IMR-90 (cell line): ENCODE measurements around the gene LPIN1. TPM values are rescaled to one million over a fixed set of nuclear protein-coding genes. Genes with fewer than 3 reads are reported as not detected.

ENCODE experiments used
- ATAC-seq: fragments of 200-7000 bp; cut with Tn5 transposase; 2 replicates; pipeline ENCODE4 v1.9.1; 2020; ENCODE audit warnings: low read depth, mild to moderate bottlenecking, moderate library complexity
- BruUV-seq: library from RNA; stranded (reverse); fragments of 400-500 nt; replicated peaks from 2 replicates; lab custom pipeline; 2021; lab: Mats Ljungman, UMichigan
- CTCF ChIA-PET: fragments of 300-600 bp; formaldehyde crosslinking; extraction: SDS; loops from one replicate; lab custom pipeline; 2021; ENCODE audit warnings: antibody characterized with exemption; lab: Yijun Ruan, JAX
- POLR2A ChIA-PET: fragments of 300-600 bp; sonication (Branson Sonifier 250); formaldehyde crosslinking; loops from one replicate; lab custom pipeline; 2022; ENCODE audit warnings: antibody characterized with exemption; ENCODE audit not compliant: unreplicated experiment; lab: Charles Lee
- DNase-seq: peaks from one replicate; pipeline ENCODE4 v3.0.0; 2013
- H2AFZ ChIP-seq: replicated peaks from 2 replicates; pipeline ENCODE3; 2013; ENCODE audit warnings: low read length, mild to moderate bottlenecking; ENCODE audit not compliant: poor library complexity
- H2AK5ac ChIP-seq: 2 replicates; pipeline ENCODE4 v1.6.1; 2013; ENCODE audit warnings: low read depth, low read length, inconsistent platforms
- H2AK9ac ChIP-seq: replicated peaks from 2 replicates; pipeline ENCODE3; 2013; ENCODE audit warnings: mild to moderate bottlenecking, low read depth, low read length, moderate library complexity; ENCODE audit not compliant: poor library complexity
- H2BK120ac ChIP-seq: 2 replicates; pipeline ENCODE4 v1.6.1; 2013; ENCODE audit warnings: low read depth, low read length, inconsistent platforms
- H2BK15ac ChIP-seq: 3 replicates; pipeline ENCODE4 v1.6.1; 2013; ENCODE audit warnings: low read depth, low read length, inconsistent platforms
- H2BK20ac ChIP-seq: 2 replicates; pipeline ENCODE4 v1.6.1; 2013; ENCODE audit warnings: low read depth, mild to moderate bottlenecking, inconsistent platforms, low read length, moderate library complexity
- H2BK5ac ChIP-seq: 2 replicates; pipeline ENCODE4 v1.6.1; 2013; ENCODE audit warnings: mild to moderate bottlenecking, low read depth, low read length, inconsistent platforms; ENCODE audit not compliant: poor library complexity, severe bottlenecking
- H3K14ac ChIP-seq: replicated peaks from 2 replicates; pipeline ENCODE4 v1.6.1; 2013; ENCODE audit warnings: low read depth, low read length, inconsistent platforms
- H3K18ac ChIP-seq: 2 replicates; pipeline ENCODE4 v1.6.1; 2013; ENCODE audit warnings: low read depth, low read length, control low read depth
- H3K23ac ChIP-seq: 2 replicates; pipeline ENCODE4 v1.6.1; 2013; ENCODE audit warnings: low read depth, low read length, inconsistent platforms
- H3K27ac ChIP-seq: 2 replicates; pipeline ENCODE4 v1.5.1; 2013; ENCODE audit warnings: mild to moderate bottlenecking, control low read depth, low read length; ENCODE audit not compliant: insufficient read depth
- H3K27me3 ChIP-seq: 2 replicates; pipeline ENCODE4 v1.6.1; 2013; ENCODE audit warnings: low read length; ENCODE audit not compliant: control insufficient read depth, insufficient read depth
- H3K36me3 ChIP-seq: 2 replicates; pipeline ENCODE4 v1.6.1; 2013; ENCODE audit warnings: low read length, mixed read lengths; ENCODE audit not compliant: control insufficient read depth, insufficient read depth
- H3K4ac ChIP-seq: 2 replicates; pipeline ENCODE4 v1.6.1; 2013; ENCODE audit warnings: low read depth, low read length, inconsistent platforms
- H3K4me1 ChIP-seq: 2 replicates; pipeline ENCODE4 v1.6.1; 2013; ENCODE audit warnings: low read length, mixed read lengths; ENCODE audit not compliant: control insufficient read depth, insufficient read depth
- H3K4me2 ChIP-seq: 2 replicates; pipeline ENCODE4 v1.6.1; 2013; ENCODE audit warnings: low read depth, mild to moderate bottlenecking, control low read depth, low read length, moderate library complexity
- H3K4me3 ChIP-seq: 2 replicates; pipeline ENCODE4 v1.5.1; 2013; ENCODE audit warnings: low read depth, mild to moderate bottlenecking, control low read depth, low read length, moderate library complexity; ENCODE audit not compliant: insufficient read depth
- H3K56ac ChIP-seq: 2 replicates; pipeline ENCODE4 v1.6.1; 2013; ENCODE audit warnings: low read length, inconsistent platforms; ENCODE audit not compliant: insufficient read depth; ENCODE audit errors: extremely low read depth
- H3K79me1 ChIP-seq, 2 experiments: 2 replicates each; pipeline ENCODE4 v1.6.1; 2013; ENCODE audit warnings: low read length in 2 of 2, inconsistent platforms in 1 of 2, low read depth in 1 of 2
- H3K9ac ChIP-seq: 2 replicates; pipeline ENCODE4 v1.6.1; 2013; ENCODE audit warnings: low read depth, low read length, control low read depth
- H3K9me1 ChIP-seq: 2 replicates; pipeline ENCODE4 v1.6.1; 2013; ENCODE audit warnings: low read length, inconsistent platforms; ENCODE audit not compliant: insufficient read depth
- H3K9me3 ChIP-seq: 2 replicates; pipeline ENCODE4 v1.6.1; 2013; ENCODE audit warnings: low read length; ENCODE audit not compliant: control insufficient read depth, insufficient read depth
- H4K20me1 ChIP-seq: 2 replicates; pipeline ENCODE4 v1.6.1; 2013; ENCODE audit warnings: low read length, inconsistent platforms; ENCODE audit not compliant: insufficient read depth
- H4K5ac ChIP-seq: 2 replicates; pipeline ENCODE4 v1.6.1; 2013; ENCODE audit warnings: mild to moderate bottlenecking, low read depth, low read length, control low read depth
- H4K8ac ChIP-seq, 2 experiments: 2 replicates each; pipeline ENCODE4 v1.6.1; 2013; ENCODE audit warnings: low read depth in 2 of 2, low read length in 2 of 2, control low read depth in 1 of 2, inconsistent platforms in 1 of 2
- H4K91ac ChIP-seq: 2 replicates; pipeline ENCODE4 v1.6.1; 2013; ENCODE audit warnings: low read depth, low read length, inconsistent platforms; ENCODE audit not compliant: insufficient read depth
- CEBPB ChIP-seq: IDR thresholded peaks from 2 replicates; pipeline ENCODE4 v1.6.1; 2012; ENCODE audit warnings: low read depth, low read length, improper control_type of control experiment
- CHD1 ChIP-seq: IDR thresholded peaks from 2 replicates; pipeline ENCODE4 v1.6.1; 2012; ENCODE audit warnings: low read depth, low read length, improper control_type of control experiment
- MAFK ChIP-seq: IDR thresholded peaks from 2 replicates; pipeline ENCODE4 v1.6.1; 2012; ENCODE audit warnings: low read depth, low read length, improper control_type of control experiment
- MAZ ChIP-seq: IDR thresholded peaks from 2 replicates; pipeline ENCODE4 v1.6.1; 2012; ENCODE audit warnings: low read depth, mild to moderate bottlenecking, low read length, improper control_type of control experiment, moderate library complexity, borderline replicate concordance
- MXI1 ChIP-seq: IDR thresholded peaks from 2 replicates; pipeline ENCODE4 v1.6.1; 2012; ENCODE audit warnings: low read depth, mild to moderate bottlenecking, low read length, moderate library complexity, borderline replicate concordance
- POLR2A ChIP-seq: IDR thresholded peaks from 2 replicates; pipeline ENCODE4 v1.6.1; 2012; ENCODE audit warnings: mild to moderate bottlenecking, low read depth, low read length
- RAD21 ChIP-seq: IDR thresholded peaks from 2 replicates; pipeline ENCODE4 v1.6.1; 2012; ENCODE audit warnings: low read length, improper control_type of control experiment
- RFX5 ChIP-seq: IDR thresholded peaks from 2 replicates; pipeline ENCODE4 v1.8.0; 2012; ENCODE audit warnings: low read depth, mild to moderate bottlenecking, low read length, moderate library complexity
- WGBS, 2 experiments: methylation state at CpG; one replicate each; pipeline versions ENCODE4 v1.1.5 to v1.1.7; 2013; ENCODE audit warnings: missing lambda C conversion rate in 2 of 2; ENCODE audit not compliant: insufficient read length in 1 of 2; ENCODE audit errors: extremely low coverage in 2 of 2; 5-methylcytosine and 5-hydroxymethylcytosine counted together
- dilution Hi-C: fragments of 300-500 bp; cut with HindIII; formaldehyde crosslinking; loops from one replicate; pipeline ENCODE4 v1.14.3; 2018; ENCODE audit warnings: low sequenced_read_pairs; ENCODE audit not compliant: unreplicated experiment
- in situ Hi-C: fragments of 300-500 bp; cut with MboI; formaldehyde crosslinking; loops from 3 replicates; pipeline ENCODE4 v1.14.3; 2019; ENCODE audit warnings: low sequenced_read_pairs, inconsistent platforms, mixed read lengths
- intact Hi-C: fragments of 100-400 bp; cut with micrococcal nuclease; formaldehyde crosslinking; loops from 2 replicates; pipeline ENCODE4 v1.10.0; 2022
- polyA plus RNA-seq, 3 experiments: library from polyadenylated mRNA; depleted of rRNA; stranded (reverse); fragments of >200 nt; gene quantifications; 2 replicates each; pipeline ENCODE4 v1.2.3, GENCODE V29; 2012; ENCODE audit warnings: low replicate concordance in 1 of 3
- total RNA-seq: library from RNA; depleted of rRNA; stranded (reverse); fragments of >200 nt; gene quantifications from 2 replicates; pipeline ENCODE4 v1.2.3, GENCODE V29; 2012

Gene LPIN1
- total and polyA plus RNA-seq, 2 of the 4 experiments (the other 2 are of a cell fraction), result 21.3 to 25.1 TPM

GRCh38 chr2:11831415-11831814 lies 85.0 kb downstream of the LPIN1 start:
- ATAC-seq (no peak), DNase-seq (no peak)
- dilution Hi-C loops (no loop called here), intact Hi-C loops (loop anchor here (2.0 to 5.0 kb wide), 3 partner anchors 276 to 625 kb away; no protein-coding TSS in a partner anchor), in situ Hi-C loops (loop anchor here (5.0 to 10.0 kb wide), 4 partner anchors 703 to 1173 kb away; partner anchors contain the start of gene TRIB2)
- Histone ChIP-seq H2BK20ac (peak overlapping the region; percentile 58), H2AK5ac (peak overlapping the region; percentile 85; the same call in 1 of the 2 replicates), H2AK9ac (no peak overlapping the region), H2AFZ (no peak overlapping the region), H4K8ac (peak overlapping the region; percentile 42 to 84), H3K18ac (peak overlapping the region; percentile 86), H3K27me3 (no peaks in the 10 kb centered on the region), H2BK5ac (peak overlapping the region; percentile 93), H2BK120ac (peak overlapping the region; percentile 90; the same call in 1 of the 2 replicates), H3K79me1 (no peaks in the 10 kb centered on the region), H3K9me1 (peaks cover 6% of the 10 kb centered on the region; the same call in 1 of the 2 replicates), H2BK15ac (peak overlapping the region; percentile 95; the same call in 2 of the 3 replicates), H3K9me3 (peaks cover 6% of the 10 kb centered on the region; the same call in 1 of the 2 replicates), H4K5ac (peak overlapping the region; percentile 54), H3K4me1 (peaks cover 19% of the 10 kb centered on the region), H3K9ac (no peak overlapping the region), H3K4ac (peak overlapping the region; percentile 85), H3K4me3 (no peak overlapping the region), H3K56ac (no peak overlapping the region), H4K20me1 (no peaks in the 10 kb centered on the region), H3K36me3 (peaks cover 3% of the 10 kb centered on the region; the same call in 1 of the 2 replicates), H3K14ac (0 out of 2 replicates have a peak overlapping the region, but pooled peaks have one; percentile 67), H3K23ac (no peak overlapping the region; the same call in 1 of the 2 replicates), H3K27ac (peak overlapping the region; percentile 96), H3K4me2 (no peak overlapping the region), H4K91ac (peak overlapping the region; percentile 40; the same call in 1 of the 2 replicates)
- POLR2A ChIA-PET, result no interaction called here
- no TSS peak for BruUV-seq
- no peak for TF ChIP-seq MXI1
- no peak for TF ChIP-seq CEBPB
- no peak for TF ChIP-seq POLR2A
- TF ChIP-seq MAFK, result peak; percentile 13; the same call in 1 of the 2 replicates
- no peak for TF ChIP-seq CHD1
- TF ChIP-seq RFX5, result no peak
- TF ChIP-seq MAZ, result no peak
- TF ChIP-seq RAD21, result no peak
- no CpG with 5 or more reads among the region's 5 CpGs for WGBS, 2 experiments
- CTCF ChIA-PET, result interaction anchor here (0.8 kb wide), 1 partner anchor 1176 kb away, joined by 4 read pairs; no protein-coding TSS in a partner anchor
